ENCODE measurements around the gene CKM.
A peak's percentile ranks its signal among the peaks of the same experiment; 100 is the strongest.

Gene CKM

GRCh38 chr19:45322744-45323281, at the start of gene CKM:
Gene CKM, minus strand, starts transcription at chr19:45322875. Its CDS starts 3,162 bp downstream, at chr19:45319713.
- no peak for DNase-seq

- DNase-seq, result peak; percentile 95
These were observed 47.9 kb upstream of the CKM start, which contains the start of gene ERCC2 for GRCh38 chr19:45370410-45371204. Gene ERCC2, minus strand, starts transcription at chr19:45370573. Its CDS starts 33 bp downstream, at chr19:45370540.

- no peak for DNase-seq
These were observed 46.2 kb upstream of the CKM start for GRCh38 chr19:45368737-45369340.

DNA sequence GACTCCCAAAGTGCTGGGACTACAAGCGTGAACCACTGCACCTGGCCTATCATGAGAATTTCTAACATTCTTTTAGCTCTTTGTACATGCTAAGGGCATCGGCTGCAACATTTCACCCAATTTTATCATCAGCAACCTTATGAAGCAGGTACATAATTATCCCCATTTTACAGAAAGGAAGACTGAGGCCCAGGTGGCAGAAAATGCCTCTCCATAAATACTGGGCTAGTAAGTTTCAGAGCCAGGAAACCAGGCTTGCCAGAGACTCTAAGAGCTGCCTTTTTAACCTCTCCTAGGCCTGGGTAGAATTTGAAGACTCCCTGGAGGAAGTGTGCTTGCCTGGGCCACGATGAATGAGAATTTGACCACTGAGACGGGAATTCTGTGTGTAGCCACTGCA, 45.5 kb upstream of the CKM start:
- DNase-seq, result no peak

GRCh38 chr19:45364696-45365095, 42.0 kb upstream of the CKM start:
- DNase-seq, result no peak

DNA sequence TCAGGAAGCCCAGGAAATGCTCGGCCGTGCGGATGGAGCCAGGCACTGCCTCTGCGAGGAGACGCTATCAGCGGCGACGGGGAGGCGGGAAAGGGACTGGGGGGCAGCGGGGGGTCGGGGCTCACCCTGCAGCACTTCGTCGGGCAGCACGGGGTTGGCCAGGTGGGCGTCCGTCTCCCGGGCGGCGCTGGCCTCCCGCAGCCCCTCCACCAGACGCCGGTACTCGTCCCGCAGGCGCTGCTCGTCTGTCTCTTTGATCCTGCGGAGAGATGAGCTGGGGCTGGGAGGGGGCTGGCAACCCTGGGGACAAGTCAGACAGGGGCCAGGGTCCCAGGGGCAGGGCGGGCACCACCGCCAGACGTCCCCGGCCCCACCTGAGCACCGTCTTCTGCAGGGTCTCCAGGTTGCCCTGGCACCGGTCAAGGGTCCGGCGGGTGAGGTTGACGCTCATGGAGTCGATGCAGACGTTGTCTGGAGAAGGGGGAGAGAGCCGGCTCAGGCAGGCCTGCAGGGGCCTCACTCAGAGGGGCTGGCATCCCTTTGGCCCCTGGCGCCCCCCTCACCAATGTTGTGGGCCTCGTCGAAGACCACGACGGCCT, 41.3 kb upstream of the CKM start:
- no peak for DNase-seq

- DNase-seq, result no peak
These were observed 39.6 kb upstream of the CKM start for GRCh38 chr19:45362291-45362690.

DNA sequence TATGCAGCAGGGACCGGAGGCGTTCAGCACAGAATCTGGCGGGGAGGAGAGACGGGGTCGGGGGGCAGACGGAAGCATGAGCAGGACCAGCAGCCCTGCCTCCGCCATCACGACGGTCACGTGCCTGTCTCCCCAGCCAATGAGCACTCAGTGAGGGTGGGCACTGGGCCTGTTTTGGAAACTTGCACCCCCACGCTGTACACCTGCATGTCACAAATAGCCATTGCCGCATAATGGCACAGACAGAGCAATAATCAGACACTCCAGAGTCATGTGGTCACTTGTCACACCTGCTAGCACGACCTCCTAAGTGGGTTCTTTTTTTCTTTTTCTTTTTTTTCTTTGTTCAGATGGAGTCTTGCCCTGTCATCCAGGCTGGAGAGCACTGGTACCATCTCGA, 38.9 kb upstream of the CKM start:
- no peak for DNase-seq

- DNase-seq, result no peak
These were observed 35.6 kb upstream of the CKM start for GRCh38 chr19:45358213-45358792.

DNA sequence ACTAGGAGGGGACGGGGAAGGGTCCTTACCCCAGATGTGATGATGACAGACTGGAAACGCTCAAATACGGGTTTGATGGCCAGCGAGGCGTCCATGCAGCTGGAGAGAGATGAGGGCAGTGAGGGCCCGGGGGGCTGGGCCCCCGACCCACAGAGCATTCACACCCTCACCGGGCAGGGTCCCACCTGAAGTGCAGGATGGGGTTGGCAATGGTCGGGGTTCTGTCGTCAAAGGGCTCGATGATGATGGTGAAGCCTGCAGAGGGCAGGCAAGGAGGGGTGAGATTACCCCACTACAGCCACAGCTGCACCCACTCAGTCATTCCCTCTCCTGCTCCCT, 34.7 kb upstream of the CKM start:
- DNase-seq, result no peak

DNA sequence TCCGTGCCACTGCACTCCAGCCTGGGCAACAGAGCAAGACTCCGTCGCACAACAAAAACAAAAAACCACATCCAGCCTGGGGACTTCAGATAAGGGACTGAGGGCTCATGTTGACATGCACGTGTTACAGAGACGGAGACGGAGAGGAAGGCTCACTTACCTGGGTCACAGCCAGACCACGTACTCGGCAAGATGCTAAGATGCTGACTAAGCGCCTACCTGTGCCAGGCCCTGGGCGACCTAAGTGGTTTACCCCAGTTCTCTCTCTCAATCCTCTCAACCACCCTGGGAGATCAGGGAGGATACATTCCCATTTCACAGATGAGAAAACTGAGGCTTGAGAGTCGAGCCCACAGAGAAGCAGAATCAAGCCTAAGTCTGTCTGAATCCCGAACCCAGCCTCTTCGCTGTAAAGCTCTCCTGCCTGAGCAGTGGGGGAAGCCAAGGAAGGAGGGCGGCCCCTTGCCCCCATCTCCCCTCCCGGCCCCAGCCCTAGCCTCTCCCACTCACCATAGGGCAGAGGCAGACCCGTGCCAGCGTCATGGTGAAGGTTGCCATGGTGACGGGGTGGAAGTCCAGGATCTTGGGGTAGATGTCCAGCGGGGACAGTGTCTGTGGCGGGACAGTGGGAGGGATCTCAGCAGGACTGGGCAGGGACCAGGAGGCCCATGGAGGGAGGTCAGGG, 34.2 kb upstream of the CKM start:
- DNase-seq, result no peak

DNA sequence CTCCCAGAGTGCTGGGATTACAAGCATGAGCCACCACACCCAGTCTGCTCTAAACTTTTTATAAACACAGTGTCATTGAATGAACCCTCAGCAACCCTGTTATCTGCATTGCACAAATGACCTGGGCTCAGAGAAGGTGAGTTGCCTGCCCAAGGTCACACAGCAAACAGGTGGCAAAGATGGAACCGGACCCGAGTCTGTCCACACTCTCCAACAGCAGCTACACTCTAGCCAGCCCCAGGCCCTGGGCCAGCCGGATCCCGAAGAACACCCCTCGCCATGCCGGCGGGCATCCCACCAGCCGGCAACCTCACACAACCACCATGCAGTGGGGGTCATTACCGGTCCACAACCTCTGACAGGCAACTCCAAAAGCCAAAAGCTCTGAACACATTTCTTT, 33.2 kb upstream of the CKM start:
- DNase-seq, result no peak

DNA sequence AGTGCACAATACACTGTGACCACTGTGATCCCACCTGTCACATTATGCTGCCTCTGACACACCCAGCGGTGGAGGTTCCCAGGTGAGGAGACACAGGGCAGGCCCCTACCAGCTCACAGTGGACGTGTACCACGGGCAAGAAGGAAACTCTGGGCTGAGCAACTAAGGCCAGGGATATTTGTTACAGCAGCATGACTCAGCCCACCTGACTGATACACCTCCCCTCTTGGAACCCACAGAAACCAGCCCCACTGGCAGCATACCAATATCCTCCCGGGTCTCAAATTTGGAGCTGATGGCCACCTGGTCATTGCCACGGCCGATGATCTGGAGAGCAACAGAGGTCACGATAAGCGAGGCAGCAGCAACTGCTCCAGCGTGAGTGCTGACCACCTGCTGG, 32.7 kb upstream of the CKM start:
- DNase-seq, result no peak

- no peak for DNase-seq
These were observed 31.7 kb upstream of the CKM start for GRCh38 chr19:45354241-45354842.

DNA sequence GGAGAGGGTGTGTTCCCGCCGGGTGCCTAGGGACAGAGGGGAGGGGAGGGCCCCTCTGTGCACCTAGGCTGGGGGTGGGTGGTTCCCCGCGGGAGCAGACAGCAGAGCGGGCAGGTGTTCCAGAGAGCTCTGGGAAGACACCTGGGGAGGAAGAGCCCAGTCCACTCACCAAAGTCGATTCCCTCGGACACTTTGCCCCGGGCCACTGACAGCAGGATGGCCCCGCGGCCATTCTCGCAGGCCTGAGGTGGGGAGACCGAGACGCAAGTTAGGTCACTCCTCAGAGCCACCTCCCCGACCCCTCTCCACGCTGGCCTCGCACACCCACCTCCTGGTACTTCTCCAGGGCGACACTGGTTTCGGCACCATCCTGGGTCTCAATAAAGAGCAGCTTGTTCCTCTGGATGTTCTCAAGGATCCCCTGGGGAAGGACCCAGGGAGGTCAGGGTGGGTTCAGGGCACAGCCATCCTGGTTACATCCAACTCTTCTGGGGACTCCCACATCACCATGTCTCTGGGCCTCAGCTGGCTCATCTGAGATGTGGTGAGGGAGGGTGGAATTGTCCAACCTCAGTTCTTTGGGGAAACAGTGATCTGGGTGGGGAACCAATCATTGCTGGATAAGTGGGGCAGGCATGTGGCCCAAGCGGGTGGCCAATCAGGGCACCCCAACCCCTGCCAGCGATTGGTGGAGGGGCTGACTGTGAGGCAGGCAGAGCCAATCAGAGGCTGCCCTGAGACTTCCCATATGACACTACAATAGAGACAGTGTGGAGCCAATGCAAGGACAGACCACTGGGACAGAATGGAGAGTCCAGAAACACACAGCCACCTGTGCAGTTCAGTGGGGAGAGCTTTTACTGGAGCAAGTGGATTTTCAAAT, 30.5 kb upstream of the CKM start:
- DNase-seq, result no peak

DNA sequence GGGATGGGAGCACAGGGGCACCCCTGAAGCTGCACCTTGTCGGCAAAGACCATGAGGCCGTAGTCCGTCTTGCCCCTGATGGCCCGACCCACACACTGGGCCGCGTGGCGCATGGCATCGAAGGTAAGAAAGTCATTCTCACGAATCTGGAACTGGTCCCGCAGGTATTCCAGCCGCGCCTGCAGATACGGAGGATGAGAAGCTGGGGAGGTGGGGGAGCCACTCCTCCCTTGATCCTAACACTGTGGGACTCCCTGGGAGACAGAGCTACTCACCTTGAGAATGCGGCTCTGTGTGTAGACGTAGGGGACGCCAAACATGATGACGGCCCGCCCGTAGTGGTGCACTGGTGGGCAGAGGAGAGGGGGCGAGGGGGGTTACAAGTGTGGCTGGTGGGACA, 29.8 kb upstream of the CKM start:
- DNase-seq, result no peak

DNA sequence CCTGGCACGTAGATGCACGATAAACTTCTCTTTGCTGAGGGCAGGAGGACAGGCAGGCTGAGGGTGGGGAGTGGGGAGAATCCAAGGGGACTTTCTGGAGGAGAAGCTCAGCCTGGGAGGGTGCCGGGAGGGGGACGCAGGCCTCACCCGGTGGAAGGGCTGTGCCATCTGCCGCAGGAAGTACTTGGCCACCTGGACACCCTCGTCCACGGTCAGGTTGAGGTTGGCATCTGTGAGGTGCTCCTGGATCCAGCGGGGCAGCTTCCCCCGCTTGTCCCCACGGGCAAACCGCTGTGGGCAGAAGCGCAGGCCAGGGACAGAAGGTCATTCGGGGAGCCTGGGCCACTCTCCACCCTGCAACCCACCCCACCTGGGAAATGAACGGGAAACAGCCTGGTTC, 29.4 kb upstream of the CKM start:
- DNase-seq, result no peak

DNA sequence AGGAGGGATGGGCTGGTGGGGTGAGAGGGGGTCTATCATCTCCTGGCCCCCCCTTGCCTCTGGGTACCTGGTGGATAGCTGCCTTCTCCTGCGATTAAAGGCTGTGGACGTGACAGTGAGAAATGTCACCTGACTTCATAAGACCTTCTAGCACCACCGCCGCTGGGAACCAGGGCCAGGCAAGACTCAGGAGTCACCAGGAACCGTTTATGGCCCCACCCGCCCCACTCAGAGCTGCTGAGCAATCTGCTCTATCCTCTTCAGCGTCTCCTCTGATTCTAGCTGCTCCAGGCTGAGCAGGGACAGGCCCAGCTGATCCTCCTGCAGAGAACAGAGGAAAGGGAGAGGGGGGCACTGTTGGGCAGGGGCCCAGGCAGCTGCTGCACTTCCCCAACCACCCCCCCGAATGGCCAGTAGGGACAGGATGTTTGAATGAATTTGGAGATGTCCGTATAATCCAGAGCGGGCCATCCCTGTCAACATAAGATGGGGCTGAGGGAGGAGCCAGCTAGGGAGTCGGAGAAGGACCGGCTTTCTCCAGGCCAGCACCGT, 28.8 kb upstream of the CKM start:
- DNase-seq, result no peak

GRCh38 chr19:45350477-45351058, 27.9 kb upstream of the CKM start:
- no peak for DNase-seq

GRCh38 chr19:45349430-45349941, 26.8 kb upstream of the CKM start:
- DNase-seq, result no peak

- DNase-seq, result no peak
These were observed 26.4 kb upstream of the CKM start for GRCh38 chr19:45349126-45349415.

Data from NCI-H1694 treated with DMSO at 0.1 percent for 48 hours (cell line).